Panc1 (cell line): ENCODE data around the gene ADAP2. TPM values are rescaled to one million over a fixed set of nuclear protein-coding genes. Genes with fewer than 3 reads are reported as not detected.
"Not testable (repeated sequence)": the region's sequence is repeated elsewhere in the genome, so short reads cannot be mapped to it uniquely, and the experiment has no call there.

Experiments
- ATAC-seq: fragments of 200-7000 bp; cut with Tn5 transposase; 2 replicates; pipeline ENCODE4 v1.9.1; 2020; ENCODE audit warnings: mild to moderate bottlenecking, moderate library complexity
- BruUV-seq: library from RNA; stranded (reverse); fragments of 400-500 nt; replicated peaks from 2 replicates; lab custom pipeline; 2021; lab: Mats Ljungman, UMichigan
- CTCF ChIA-PET: fragments of 300-600 bp; sonication (Branson Sonifier 250); formaldehyde crosslinking; loops from one replicate; lab custom pipeline; 2022; ENCODE audit warnings: antibody characterized with exemption; lab: Charles Lee
- POLR2A ChIA-PET: fragments of 300-600 bp; sonication (Branson Sonifier 250); formaldehyde crosslinking; loops from one replicate; lab custom pipeline; 2022; ENCODE audit warnings: antibody characterized with exemption; lab: Charles Lee
- DNase-seq: peaks from one replicate; pipeline ENCODE4 v3.0.0-alpha.2; 2010; ENCODE audit warnings: low read depth, low spot score
- H3K27ac ChIP-seq: 2 replicates; pipeline ENCODE4 v1.5.1; 2011; ENCODE audit warnings: mild to moderate bottlenecking, low read length, inconsistent platforms
- H3K27me3 ChIP-seq: fragments of 200-500 bp; sonication (Bioruptor generic); 2 replicates; pipeline ENCODE4 v1.6.0; 2014; ENCODE audit warnings: low read length, inconsistent platforms; ENCODE audit not compliant: control insufficient read depth, insufficient read depth
- H3K36me3 ChIP-seq: fragments of 200-500 bp; sonication (Bioruptor generic); 2 replicates; pipeline ENCODE4 v1.5.1; 2014; ENCODE audit warnings: inconsistent platforms, mild to moderate bottlenecking, low read length, moderate library complexity; ENCODE audit not compliant: control insufficient read depth, insufficient read depth
- H3K4me1 ChIP-seq: 2 replicates; pipeline ENCODE4 v1.5.1; 2011; ENCODE audit warnings: inconsistent platforms, mild to moderate bottlenecking, low read length, moderate library complexity; ENCODE audit not compliant: control insufficient read depth, insufficient read depth
- H3K4me3 ChIP-seq, 2 experiments: 2 replicates each; pipeline ENCODE4 v1.5.1; 2011 to 2012; ENCODE audit warnings: low read depth in 2 of 2, low read length in 2 of 2, mild to moderate bottlenecking in 2 of 2, inconsistent platforms in 1 of 2, moderate library complexity in 1 of 2
- H3K9me3 ChIP-seq: fragments of 200-500 bp; sonication (Bioruptor generic); 2 replicates; pipeline ENCODE4 v1.5.1; 2014; ENCODE audit warnings: low read depth, mild to moderate bottlenecking, inconsistent platforms, low read length, moderate library complexity; ENCODE audit not compliant: control insufficient read depth, insufficient read depth
- POLR2AphosphoS5 ChIP-seq: IDR thresholded peaks from 2 replicates; pipeline ENCODE4 v1.6.1; 2012; ENCODE audit warnings: mild to moderate bottlenecking, low read depth, low read length, moderate library complexity
- SIN3A ChIP-seq: IDR thresholded peaks from 2 replicates; pipeline ENCODE4 v1.6.1; 2012; ENCODE audit warnings: low read depth, mild to moderate bottlenecking, low read length, moderate library complexity, borderline replicate concordance; ENCODE audit not compliant: insufficient read depth
- TCF7L2 ChIP-seq: IDR thresholded peaks from 2 replicates; pipeline ENCODE4 v1.6.1; 2011; ENCODE audit warnings: mild to moderate bottlenecking, low read depth, low read length, inconsistent platforms
- in situ Hi-C: cut with HindIII; loops from 2 replicates; pipeline ENCODE4 v1.10.0; 2016; ENCODE audit warnings: low sequenced_read_pairs, low pct_unique_long_range_greater_than_20kb
- intact Hi-C: fragments of 100-400 bp; cut with micrococcal nuclease; formaldehyde crosslinking; loops from one replicate; pipeline ENCODE4 v1.10.0; 2022; ENCODE audit not compliant: unreplicated experiment
- total RNA-seq: library from RNA; stranded (reverse); gene quantifications from one replicate; pipeline ENCODE4 v1.2.1, GENCODE V29; 2021; ENCODE audit not compliant: unreplicated experiment
- TF ChIP-seq, protein P1 (sequence below): fragments of 450-650 bp; IDR thresholded peaks from 2 replicates; pipeline ENCODE4 v1.5.1; 2017; ENCODE audit warnings: mild to moderate bottlenecking
- TF ChIP-seq, protein P2 (sequence below), 2 experiments: IDR thresholded peaks; 2 replicates each; pipeline ENCODE4 v1.6.1; 2011 to 2012; ENCODE audit warnings: low read depth in 2 of 2, control low read depth in 1 of 2, low read length in 1 of 2, mild to moderate bottlenecking in 1 of 2, moderate library complexity in 1 of 2; ENCODE audit not compliant: insufficient read depth in 1 of 2

The ADAP2 gene
- total RNA-seq, 1 experiment from 2014 or later: 2.4 TPM

DNA sequence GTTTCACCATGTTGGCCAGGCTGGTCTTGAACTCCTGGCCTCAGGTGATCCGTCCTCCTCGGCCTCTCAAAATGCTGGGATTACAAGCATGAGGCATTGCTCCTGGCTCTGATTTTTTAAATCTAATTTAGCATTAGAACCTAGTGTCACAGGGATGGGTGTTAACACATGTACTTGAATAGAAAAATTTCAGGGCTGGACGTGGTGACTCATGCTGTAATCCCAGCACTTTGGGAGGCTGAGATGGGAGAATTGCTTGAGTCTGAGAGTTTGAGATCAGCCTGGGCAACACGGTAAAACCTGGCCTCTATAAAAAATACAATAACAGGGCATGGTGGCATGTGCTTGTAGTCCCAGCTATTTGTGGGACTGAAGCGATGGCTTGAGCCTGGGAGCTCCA, 43.1 kb downstream of the ADAP2 start:
- CTCF ChIA-PET: no interaction called here
- Histone ChIP-seq H3K4me3 (no peak overlapping the region), H3K27ac (no peak overlapping the region), H3K36me3 (no peaks in the 10 kb centered on the region), H3K4me1 (peaks cover 12% of the 10 kb centered on the region; the same call in 1 of the 2 replicates), H3K27me3 (no peaks in the 10 kb centered on the region), H3K9me3 (no peaks in the 10 kb centered on the region)
- in situ Hi-C loops (no loop called here), intact Hi-C loops (no loop called here)
- POLR2A ChIA-PET: no interaction called here
- no peak for ATAC-seq
- TF ChIP-seq, protein P1, sequence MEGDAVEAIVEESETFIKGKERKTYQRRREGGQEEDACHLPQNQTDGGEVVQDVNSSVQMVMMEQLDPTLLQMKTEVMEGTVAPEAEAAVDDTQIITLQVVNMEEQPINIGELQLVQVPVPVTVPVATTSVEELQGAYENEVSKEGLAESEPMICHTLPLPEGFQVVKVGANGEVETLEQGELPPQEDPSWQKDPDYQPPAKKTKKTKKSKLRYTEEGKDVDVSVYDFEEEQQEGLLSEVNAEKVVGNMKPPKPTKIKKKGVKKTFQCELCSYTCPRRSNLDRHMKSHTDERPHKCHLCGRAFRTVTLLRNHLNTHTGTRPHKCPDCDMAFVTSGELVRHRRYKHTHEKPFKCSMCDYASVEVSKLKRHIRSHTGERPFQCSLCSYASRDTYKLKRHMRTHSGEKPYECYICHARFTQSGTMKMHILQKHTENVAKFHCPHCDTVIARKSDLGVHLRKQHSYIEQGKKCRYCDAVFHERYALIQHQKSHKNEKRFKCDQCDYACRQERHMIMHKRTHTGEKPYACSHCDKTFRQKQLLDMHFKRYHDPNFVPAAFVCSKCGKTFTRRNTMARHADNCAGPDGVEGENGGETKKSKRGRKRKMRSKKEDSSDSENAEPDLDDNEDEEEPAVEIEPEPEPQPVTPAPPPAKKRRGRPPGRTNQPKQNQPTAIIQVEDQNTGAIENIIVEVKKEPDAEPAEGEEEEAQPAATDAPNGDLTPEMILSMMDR: no peak
- TF ChIP-seq, protein P2, sequence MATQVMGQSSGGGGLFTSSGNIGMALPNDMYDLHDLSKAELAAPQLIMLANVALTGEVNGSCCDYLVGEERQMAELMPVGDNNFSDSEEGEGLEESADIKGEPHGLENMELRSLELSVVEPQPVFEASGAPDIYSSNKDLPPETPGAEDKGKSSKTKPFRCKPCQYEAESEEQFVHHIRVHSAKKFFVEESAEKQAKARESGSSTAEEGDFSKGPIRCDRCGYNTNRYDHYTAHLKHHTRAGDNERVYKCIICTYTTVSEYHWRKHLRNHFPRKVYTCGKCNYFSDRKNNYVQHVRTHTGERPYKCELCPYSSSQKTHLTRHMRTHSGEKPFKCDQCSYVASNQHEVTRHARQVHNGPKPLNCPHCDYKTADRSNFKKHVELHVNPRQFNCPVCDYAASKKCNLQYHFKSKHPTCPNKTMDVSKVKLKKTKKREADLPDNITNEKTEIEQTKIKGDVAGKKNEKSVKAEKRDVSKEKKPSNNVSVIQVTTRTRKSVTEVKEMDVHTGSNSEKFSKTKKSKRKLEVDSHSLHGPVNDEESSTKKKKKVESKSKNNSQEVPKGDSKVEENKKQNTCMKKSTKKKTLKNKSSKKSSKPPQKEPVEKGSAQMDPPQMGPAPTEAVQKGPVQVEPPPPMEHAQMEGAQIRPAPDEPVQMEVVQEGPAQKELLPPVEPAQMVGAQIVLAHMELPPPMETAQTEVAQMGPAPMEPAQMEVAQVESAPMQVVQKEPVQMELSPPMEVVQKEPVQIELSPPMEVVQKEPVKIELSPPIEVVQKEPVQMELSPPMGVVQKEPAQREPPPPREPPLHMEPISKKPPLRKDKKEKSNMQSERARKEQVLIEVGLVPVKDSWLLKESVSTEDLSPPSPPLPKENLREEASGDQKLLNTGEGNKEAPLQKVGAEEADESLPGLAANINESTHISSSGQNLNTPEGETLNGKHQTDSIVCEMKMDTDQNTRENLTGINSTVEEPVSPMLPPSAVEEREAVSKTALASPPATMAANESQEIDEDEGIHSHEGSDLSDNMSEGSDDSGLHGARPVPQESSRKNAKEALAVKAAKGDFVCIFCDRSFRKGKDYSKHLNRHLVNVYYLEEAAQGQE (IDR thresholded peaks at IDR 0.05; ENCODE audit: insufficient read depth in 1 of 2, low read depth in 2 of 2, low read length in 1 of 2): no peak
- TF ChIP-seq SIN3A (no peak), POLR2AphosphoS5 (no peak), TCF7L2 (no peak)
- DNase-seq: no peak
- no TSS peak for BruUV-seq

DNA sequence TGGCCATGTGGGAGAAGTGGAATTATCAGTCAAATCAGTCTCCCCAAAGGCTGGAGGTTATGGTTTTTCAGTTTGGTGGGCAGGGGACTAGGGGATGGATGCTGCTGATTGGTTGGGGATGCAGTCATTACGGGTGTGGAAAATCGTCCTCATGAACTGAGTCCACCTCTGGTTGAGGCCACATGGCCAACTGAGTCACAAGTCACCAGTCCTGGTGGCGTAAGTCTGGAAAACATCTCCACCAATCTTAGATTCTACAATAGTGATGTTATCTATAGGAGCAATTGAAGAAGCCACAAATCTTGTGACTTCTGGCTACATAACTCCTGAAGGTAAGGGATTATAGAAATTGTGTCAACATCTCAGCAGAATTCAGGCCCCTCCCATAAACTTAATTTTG, 43.9 kb downstream of the ADAP2 start:
- no peak for ATAC-seq
- intact Hi-C loops (no loop called here), in situ Hi-C loops (no loop called here)
- ChIA-PET CTCF (no interaction called here), POLR2A (no interaction called here)
- H3K27ac ChIP-seq: no peak overlapping the region
- peaks cover 14% of the 10 kb centered on the region; the same call in 1 of the 2 replicates for H3K4me1 ChIP-seq
- BruUV-seq: no TSS peak
- no peaks in the 10 kb centered on the region for H3K36me3 ChIP-seq
- TF ChIP-seq TCF7L2 (no peak), POLR2AphosphoS5 (no peak), SIN3A (no peak)
- TF ChIP-seq, protein P2 (IDR thresholded peaks at IDR 0.05; ENCODE audit: insufficient read depth in 1 of 2, low read depth in 2 of 2, low read length in 1 of 2): no peak
- TF ChIP-seq, protein P1: no peak
- no peaks in the 10 kb centered on the region for H3K9me3 ChIP-seq
- no peaks in the 10 kb centered on the region for H3K27me3 ChIP-seq
- H3K4me3 ChIP-seq: no peak overlapping the region
- no peak for DNase-seq

DNA sequence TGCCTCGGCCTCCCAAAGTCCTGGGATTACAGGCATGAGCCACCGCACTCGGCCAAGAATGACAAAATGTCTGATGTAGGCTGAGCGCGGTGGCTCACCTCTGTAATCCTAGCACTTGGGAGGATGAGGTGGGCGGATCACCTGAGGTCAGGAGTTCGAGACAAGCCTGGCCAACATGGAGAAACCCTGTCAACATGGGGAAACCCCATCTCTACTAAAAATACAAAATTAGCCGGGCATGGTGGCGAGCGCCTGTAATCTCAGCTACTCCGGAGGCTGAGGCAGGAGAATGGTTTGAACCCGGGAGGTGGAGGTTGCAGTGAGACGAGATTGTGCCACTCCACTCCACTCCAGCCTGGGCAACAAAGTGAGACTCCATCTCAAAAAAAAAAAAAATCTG, 46.2 kb downstream of the ADAP2 start:
- POLR2A ChIA-PET: interaction anchor here (0.6 kb wide), 1 partner anchor 24 kb away, joined by 4 read pairs; no protein-coding TSS in a partner anchor
- peaks cover 14% of the 10 kb centered on the region; the same call in 1 of the 2 replicates for H3K4me1 ChIP-seq
- intact Hi-C loops, BruUV-seq, H3K27ac ChIP-seq, DNase-seq, H3K27me3 ChIP-seq, H3K4me3 ChIP-seq, ATAC-seq, H3K36me3 ChIP-seq, H3K9me3 ChIP-seq, in situ Hi-C loops: not testable (repeated sequence)
- CTCF ChIA-PET: interaction anchor here (0.7 kb wide), 1 partner anchor 409 kb away, joined by 3 read pairs; no protein-coding TSS in a partner anchor
